Subcutaneous adipose tissue (tissue), 4 donors: ENCODE measurements around the gene SLC5A12. TPM values are rescaled to one million over a fixed set of nuclear protein-coding genes. Genes with fewer than 3 reads are reported as not detected.

Source experiments
- CTCF ChIP-seq: fragments of 450-650 bp; IDR thresholded peaks from one replicate; pipeline ENCODE4 v1.5.1; 2016; ENCODE audit warnings: low read depth, mild to moderate bottlenecking, control low read depth, antibody characterized with exemption, moderate library complexity
- total RNA-seq, 4 donors: library from RNA; depleted of rRNA; stranded (reverse); fragments of >200 nt; gene quantifications; one replicate each; pipeline ENCODE4 v1.1.0, GENCODE V29; 2016

Gene SLC5A12
- total RNA-seq, 4 donors from 2014 or later, result not detected

GRCh38 chr11:26622181-26622580 is 99.7 kb downstream of the SLC5A12 start:
- TF ChIP-seq CTCF, result no peak

GRCh38 chr11:26621132-26621531 is 100.7 kb downstream of the SLC5A12 start:
- TF ChIP-seq CTCF, result no peak

- no peak for TF ChIP-seq CTCF
These were observed 101.4 kb downstream of the SLC5A12 start for GRCh38 chr11:26620282-26621045.

- TF ChIP-seq CTCF, result no peak
These were observed 103.4 kb downstream of the SLC5A12 start for GRCh38 chr11:26618441-26618840.

Other genes with a start within 250 kb of the SLC5A12 start
- gene MUC15, start 149.8 kb downstream of the SLC5A12 start, total RNA-seq, result not detected